HG03097 (cell line): Measurements from ENCODE around the gene EEF1AKMT4.

ENCODE experiments used
- ATAC-seq: cut with Tn5 transposase; IDR thresholded peaks from one replicate; pipeline ENCODE4 v1.9.1; 2021; ENCODE audit not compliant: unreplicated experiment, low FRiP score

The EEF1AKMT4 gene

GRCh38 chr3:184296616-184297015, 47.1 kb downstream of the EEF1AKMT4 start:
- no peak for ATAC-seq

GRCh38 chr3:184298759-184299487, 49.5 kb downstream of the EEF1AKMT4 start, which contains the start of gene PSMD2:
Gene PSMD2, plus strand, starts transcription at chr3:184299241. Its CDS starts 26 bp downstream, at chr3:184299267.
- peak; percentile 91 for ATAC-seq

DNA sequence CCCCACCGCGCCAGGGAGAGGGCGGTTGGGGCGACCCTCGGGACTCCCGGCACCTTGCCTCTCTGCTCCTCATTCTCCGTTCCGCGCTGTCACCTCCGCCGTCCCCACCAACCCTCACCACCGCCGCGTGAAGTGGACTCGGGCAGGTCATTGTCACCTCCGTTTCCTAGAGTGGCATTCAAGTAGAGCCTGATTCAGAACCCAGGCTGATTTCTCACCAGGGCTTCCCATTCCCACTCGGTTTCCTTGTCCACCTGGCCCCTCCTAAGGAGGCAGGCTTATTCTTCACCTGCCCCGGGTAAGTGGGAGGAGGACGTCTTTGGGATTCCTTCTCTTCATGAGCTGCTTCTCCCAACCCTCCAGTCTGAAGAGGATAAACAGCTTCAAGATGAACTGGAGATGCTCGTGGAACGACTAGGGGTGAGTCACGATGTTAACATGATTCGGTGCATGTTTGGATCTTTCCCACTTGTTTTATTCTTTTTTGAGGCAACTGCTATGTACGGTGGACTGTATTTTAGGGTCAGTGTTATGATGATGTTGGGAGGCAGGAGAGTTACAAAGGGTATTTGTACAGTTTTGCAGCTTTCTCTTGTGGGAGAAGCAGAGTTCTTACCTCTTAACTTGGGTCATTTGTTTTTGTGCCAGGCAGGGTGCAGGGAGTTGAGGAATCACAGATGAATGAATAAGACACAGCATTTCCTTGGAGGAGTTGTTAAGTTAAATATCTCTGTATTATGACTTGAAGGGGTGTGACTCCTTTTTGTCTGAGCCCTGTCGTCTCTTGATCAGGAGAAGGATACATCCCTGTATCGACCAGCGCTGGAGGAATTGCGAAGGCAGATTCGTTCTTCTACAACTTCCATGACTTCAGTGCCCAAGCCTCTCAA, 50.3 kb downstream of the EEF1AKMT4 start:
- no peak for ATAC-seq

DNA sequence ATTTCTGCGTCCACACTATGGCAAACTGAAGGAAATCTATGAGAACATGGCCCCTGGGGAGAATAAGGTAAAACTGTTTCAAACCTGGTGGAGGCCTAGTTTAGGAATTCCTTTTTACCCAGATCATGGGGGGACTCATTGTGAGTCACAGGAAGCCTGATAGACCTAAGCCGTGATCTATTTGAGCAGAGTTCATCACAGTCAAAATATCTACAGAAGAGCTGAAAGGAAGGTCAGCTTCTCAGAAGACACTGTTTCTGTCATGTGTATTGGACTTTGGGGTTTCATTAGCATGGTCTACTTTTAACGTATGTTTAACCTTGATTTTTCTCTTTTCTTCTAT, 50.9 kb downstream of the EEF1AKMT4 start:
- ATAC-seq: no peak

DNA sequence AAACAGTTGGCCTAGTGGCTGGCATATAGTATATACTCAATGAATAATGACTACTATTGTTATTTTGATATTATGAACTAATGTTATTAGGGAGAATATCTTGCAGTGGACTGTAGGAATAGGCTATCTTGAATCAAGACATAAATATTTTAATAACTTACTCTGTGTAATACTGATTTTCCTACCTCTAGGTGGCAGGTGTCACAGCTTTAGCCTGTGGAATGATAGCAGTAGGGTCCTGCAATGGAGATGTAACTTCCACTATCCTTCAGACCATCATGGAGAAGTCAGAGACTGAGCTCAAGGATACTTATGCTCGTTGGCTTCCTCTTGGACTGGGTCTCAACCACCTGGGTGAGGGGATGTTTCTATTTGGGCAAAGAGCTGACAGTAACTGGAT, 56.1 kb downstream of the EEF1AKMT4 start:
- no peak for ATAC-seq

DNA sequence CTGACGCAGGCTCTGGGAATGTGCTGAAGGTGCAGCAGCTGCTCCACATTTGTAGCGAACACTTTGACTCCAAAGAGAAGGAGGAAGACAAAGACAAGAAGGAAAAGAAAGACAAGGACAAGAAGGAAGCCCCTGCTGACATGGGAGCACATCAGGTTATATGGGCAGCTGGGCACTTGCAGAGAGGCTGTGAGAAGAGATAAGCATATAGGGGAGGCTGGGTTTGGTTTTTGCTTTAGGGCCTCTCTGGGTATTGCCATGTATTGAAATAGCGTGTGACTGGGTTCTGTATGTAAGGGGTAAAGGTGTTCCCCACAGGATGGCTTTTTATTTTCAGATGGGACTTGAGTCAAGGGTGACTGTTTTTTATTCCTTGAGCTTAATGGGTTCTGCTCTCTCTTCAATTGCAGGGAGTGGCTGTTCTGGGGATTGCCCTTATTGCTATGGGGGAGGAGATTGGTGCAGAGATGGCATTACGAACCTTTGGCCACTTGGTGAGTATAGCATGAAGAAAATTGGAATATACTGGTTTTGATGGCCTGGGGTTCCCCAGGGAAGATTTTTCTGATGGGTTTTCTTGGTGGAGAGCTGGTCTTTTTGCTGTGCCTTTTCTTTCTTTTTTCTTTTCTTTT, 57.0 kb downstream of the EEF1AKMT4 start:
- ATAC-seq: no peak

GRCh38 chr3:184307915-184308314, 58.4 kb downstream of the EEF1AKMT4 start:
- ATAC-seq: no peak
